Stromal cell of bone marrow (primary cell): ENCODE measurements around the gene TMEM181.
"Not testable (repeated sequence)": the region's sequence is repeated elsewhere in the genome, so short reads cannot be mapped to it uniquely, and the experiment has no call there.

Experiments
- DNase-seq: peaks from one replicate; pipeline ENCODE4 v3.0.0-alpha.2; 2012; ENCODE audit warnings: low read depth

TMEM181 gene

GRCh38 chr6:158596861-158597260, 37.0 kb downstream of the TMEM181 start:
- no peak for DNase-seq

- DNase-seq, result no peak
Measured at GRCh38 chr6:158597565-158597964, 37.7 kb downstream of the TMEM181 start.

- DNase-seq, result no peak
Measured at GRCh38 chr6:158599635-158600034, 39.7 kb downstream of the TMEM181 start.

GRCh38 chr6:158603261-158604047, 43.6 kb downstream of the TMEM181 start:
- no peak for DNase-seq

GRCh38 chr6:158604048-158604406, 44.1 kb downstream of the TMEM181 start:
- no peak for DNase-seq

- DNase-seq, result peak; percentile 57
Measured at GRCh38 chr6:158605266-158605878, 45.5 kb downstream of the TMEM181 start.

GRCh38 chr6:158606011-158606410, 46.1 kb downstream of the TMEM181 start:
- not testable (repeated sequence) for DNase-seq

GRCh38 chr6:158606935-158607334, 47.0 kb downstream of the TMEM181 start:
- no peak for DNase-seq

- DNase-seq, result no peak
Measured at GRCh38 chr6:158607411-158608170, 47.7 kb downstream of the TMEM181 start.

GRCh38 chr6:158608221-158608620, 48.3 kb downstream of the TMEM181 start:
- DNase-seq, result no peak

- no peak for DNase-seq
Measured at GRCh38 chr6:158609455-158610155, 49.7 kb downstream of the TMEM181 start.

- DNase-seq, result no peak
Measured at GRCh38 chr6:158610319-158610968, 50.6 kb downstream of the TMEM181 start.

- DNase-seq, result no peak
Measured at GRCh38 chr6:158611039-158611438, 51.1 kb downstream of the TMEM181 start.

GRCh38 chr6:158611541-158612370, 51.9 kb downstream of the TMEM181 start:
- no peak for DNase-seq

GRCh38 chr6:158614606-158615005, 54.7 kb downstream of the TMEM181 start:
- not testable (repeated sequence) for DNase-seq

GRCh38 chr6:158618289-158618688, 58.4 kb downstream of the TMEM181 start:
- DNase-seq, result not testable (repeated sequence)

- no peak for DNase-seq
Measured at GRCh38 chr6:158619922-158620801, 60.3 kb downstream of the TMEM181 start.

GRCh38 chr6:158620963-158621693, 61.2 kb downstream of the TMEM181 start:
- no peak for DNase-seq
